ENCODE data around the gene ZRANB1. TPM values are rescaled to one million over a fixed set of nuclear protein-coding genes. Genes with fewer than 3 reads are reported as not detected.

ZRANB1 gene
- total and polyA plus RNA-seq, 2 of the 4 experiments (the other 2 are of a cell fraction) = 11.2 to 24.7 TPM

GRCh38 chr10:124997306-124997705, 55.4 kb downstream of the ZRANB1 start:
- H3K79me1 ChIP-seq (ENCODE audit: low read depth in 1 of 2, low read length in 2 of 2) = peaks cover 19 to 68% of the 10 kb centered on the region in 2 experiments; a peak in 3 of 4 replicates
- intact Hi-C loops (cut with micrococcal nuclease) (loop anchor here (5.0 to 10.0 kb wide), 2 partner anchors 160 to 717 kb away; partner anchors contain the start of gene EDRF1), dilution Hi-C loops (cut with HindIII; ENCODE audit: low sequenced_read_pairs, unreplicated experiment) (no loop called here), in situ Hi-C loops (cut with MboI; ENCODE audit: low sequenced_read_pairs) (loop anchor here (25.0 kb wide), 1 partner anchor 460 kb away; no protein-coding TSS in a partner anchor)
- no peak overlapping the region for H3K4ac ChIP-seq (ENCODE audit: low read depth, low read length)
- H2BK15ac ChIP-seq (ENCODE audit: low read depth, low read length) = no peak overlapping the region
- H4K8ac ChIP-seq (ENCODE audit: low read depth in 2 of 2, low read length in 2 of 2) = no peak overlapping the region
- ChIA-PET CTCF (no interaction called here), POLR2A (ENCODE audit: unreplicated experiment) (no interaction called here)
- H3K9me1 ChIP-seq (ENCODE audit: insufficient read depth, low read length) = peaks cover 21% of the 10 kb centered on the region
- no peak overlapping the region for H2AK5ac ChIP-seq (ENCODE audit: low read depth, low read length)
- no peak overlapping the region for H3K9ac ChIP-seq (ENCODE audit: low read depth, low read length)
- no peak overlapping the region for H3K56ac ChIP-seq (ENCODE audit: extremely low read depth, insufficient read depth, low read length)
- BruUV-seq (replicated peaks) = no TSS peak
- H3K4me3 ChIP-seq (ENCODE audit: insufficient read depth, low read depth, low read length) = no peak overlapping the region
- peaks cover 38% of the 10 kb centered on the region for H4K20me1 ChIP-seq (ENCODE audit: insufficient read depth, low read length)
- H3K14ac ChIP-seq (replicated peaks; ENCODE audit: low read depth, low read length) = no peak overlapping the region
- no peak overlapping the region for H2AFZ ChIP-seq (replicated peaks; ENCODE audit: low read length, poor library complexity)
- H3K27ac ChIP-seq (ENCODE audit: insufficient read depth, low read length) = no peak overlapping the region
- 94% methylated on average over 5 of the region's 11 CpGs; no CpG with 5 or more reads in 1 of the 2 experiments for WGBS, 2 experiments (ENCODE audit: extremely low coverage in 2 of 2, insufficient read length in 1 of 2)
- ATAC-seq (ENCODE audit: low read depth) = no peak
- H3K27me3 ChIP-seq (ENCODE audit: control insufficient read depth, insufficient read depth, low read length) = no peaks in the 10 kb centered on the region
- no peak overlapping the region for H3K23ac ChIP-seq (ENCODE audit: low read depth, low read length)
- H4K5ac ChIP-seq (ENCODE audit: low read depth, low read length) = no peak overlapping the region
- peaks cover 32% of the 10 kb centered on the region for H3K4me1 ChIP-seq (ENCODE audit: control insufficient read depth, insufficient read depth, low read length)
- peaks cover 69% of the 10 kb centered on the region for H3K36me3 ChIP-seq (ENCODE audit: control insufficient read depth, insufficient read depth, low read length)
- H3K9me3 ChIP-seq (ENCODE audit: control insufficient read depth, insufficient read depth, low read length) = no peaks in the 10 kb centered on the region
- no peak overlapping the region for H3K4me2 ChIP-seq (ENCODE audit: low read depth, low read length)
- H4K91ac ChIP-seq (ENCODE audit: insufficient read depth, low read depth, low read length) = no peak overlapping the region
- no peak overlapping the region for H2AK9ac ChIP-seq (replicated peaks; ENCODE audit: low read depth, low read length, poor library complexity)
- H3K18ac ChIP-seq (ENCODE audit: low read depth, low read length) = no peak overlapping the region
- no peak for DNase-seq
- no peak overlapping the region for H2BK20ac ChIP-seq (ENCODE audit: low read depth, low read length)
- H2BK120ac ChIP-seq (ENCODE audit: low read depth, low read length) = no peak overlapping the region
- no peak overlapping the region for H2BK5ac ChIP-seq (ENCODE audit: low read depth, low read length, poor library complexity, severe bottlenecking)
- no peak for TF ChIP-seq RFX5 (IDR thresholded peaks at IDR 0.05; ENCODE audit: low read depth, low read length)
- no peak for TF ChIP-seq NFE2L2 (IDR thresholded peaks at IDR 0.05; ENCODE audit: low read depth, low read length)
- TF ChIP-seq CTCF (conservative IDR thresholded peaks at IDR 0.05; ENCODE audit: low read depth, low read length) = no peak
- no peak for TF ChIP-seq POLR2A (IDR thresholded peaks at IDR 0.05; ENCODE audit: low read depth, low read length)

Measured in IMR-90 (cell line).